WERI-Rb-1 (cell line): ENCODE results near the gene VRK3.

Experiments used
- DNase-seq: peaks from one replicate; pipeline ENCODE4 v3.0.0-alpha.2; 2020
- H3K27ac ChIP-seq: fragments of 250-450 bp; sonication (Bioruptor Pico); 2 replicates; pipeline ENCODE4 v1.5.1; 2020; ENCODE audit warnings: mild to moderate bottlenecking, moderate library complexity
- H3K27me3 ChIP-seq: fragments of 250-450 bp; sonication (Bioruptor Pico); 2 replicates; pipeline ENCODE4 v1.5.1; 2021; ENCODE audit warnings: mild to moderate bottlenecking, low read depth, moderate library complexity; ENCODE audit not compliant: insufficient read depth, severe bottlenecking
- H3K36me3 ChIP-seq: fragments of 250-450 bp; sonication (Bioruptor Pico); 2 replicates; pipeline ENCODE4 v1.5.1; 2020; ENCODE audit warnings: mild to moderate bottlenecking, moderate library complexity
- H3K4me3 ChIP-seq: 2 replicates; pipeline ENCODE4 v1.5.1; 2011; ENCODE audit warnings: low read depth, mild to moderate bottlenecking, control low read depth, low read length
- H3K9me3 ChIP-seq: fragments of 250-450 bp; sonication (Bioruptor Pico); 2 replicates; pipeline ENCODE4 v1.5.1; 2021; ENCODE audit warnings: mild to moderate bottlenecking, moderate library complexity; ENCODE audit not compliant: severe bottlenecking
- TF ChIP-seq, protein P1 (sequence below): IDR thresholded peaks from 2 replicates; pipeline ENCODE4 v1.5.1; 2011; ENCODE audit warnings: low read depth, mild to moderate bottlenecking, control low read depth, inconsistent platforms, low read length

VRK3 gene

DNA sequence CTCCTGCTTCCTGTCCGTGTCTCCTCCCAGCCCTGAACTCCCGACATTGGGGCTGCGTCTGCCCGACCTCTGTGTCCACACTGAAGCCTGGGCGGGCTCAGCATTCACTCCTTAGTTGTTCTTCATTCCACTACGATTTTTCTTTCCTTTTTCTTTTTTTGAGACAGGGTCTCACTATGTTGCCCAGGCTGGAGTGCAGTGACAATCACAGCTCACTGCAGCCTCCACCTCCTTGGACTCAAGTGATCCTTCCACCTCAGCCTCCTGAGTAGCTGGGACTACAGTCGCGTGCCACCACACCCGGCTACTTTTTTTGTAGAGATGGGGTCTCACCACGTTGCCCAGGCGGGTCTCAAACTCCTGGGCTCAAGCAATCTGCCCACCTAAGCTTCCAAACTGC, 40.7 kb downstream of the VRK3 start:
- TF ChIP-seq, protein P1, sequence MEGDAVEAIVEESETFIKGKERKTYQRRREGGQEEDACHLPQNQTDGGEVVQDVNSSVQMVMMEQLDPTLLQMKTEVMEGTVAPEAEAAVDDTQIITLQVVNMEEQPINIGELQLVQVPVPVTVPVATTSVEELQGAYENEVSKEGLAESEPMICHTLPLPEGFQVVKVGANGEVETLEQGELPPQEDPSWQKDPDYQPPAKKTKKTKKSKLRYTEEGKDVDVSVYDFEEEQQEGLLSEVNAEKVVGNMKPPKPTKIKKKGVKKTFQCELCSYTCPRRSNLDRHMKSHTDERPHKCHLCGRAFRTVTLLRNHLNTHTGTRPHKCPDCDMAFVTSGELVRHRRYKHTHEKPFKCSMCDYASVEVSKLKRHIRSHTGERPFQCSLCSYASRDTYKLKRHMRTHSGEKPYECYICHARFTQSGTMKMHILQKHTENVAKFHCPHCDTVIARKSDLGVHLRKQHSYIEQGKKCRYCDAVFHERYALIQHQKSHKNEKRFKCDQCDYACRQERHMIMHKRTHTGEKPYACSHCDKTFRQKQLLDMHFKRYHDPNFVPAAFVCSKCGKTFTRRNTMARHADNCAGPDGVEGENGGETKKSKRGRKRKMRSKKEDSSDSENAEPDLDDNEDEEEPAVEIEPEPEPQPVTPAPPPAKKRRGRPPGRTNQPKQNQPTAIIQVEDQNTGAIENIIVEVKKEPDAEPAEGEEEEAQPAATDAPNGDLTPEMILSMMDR: no peak
- Histone ChIP-seq H3K27me3 (no peaks in the 10 kb centered on the region), H3K27ac (no peak overlapping the region), H3K36me3 (no peaks in the 10 kb centered on the region), H3K9me3 (no peaks in the 10 kb centered on the region), H3K4me3 (no peak overlapping the region)
- no peak for DNase-seq

DNA sequence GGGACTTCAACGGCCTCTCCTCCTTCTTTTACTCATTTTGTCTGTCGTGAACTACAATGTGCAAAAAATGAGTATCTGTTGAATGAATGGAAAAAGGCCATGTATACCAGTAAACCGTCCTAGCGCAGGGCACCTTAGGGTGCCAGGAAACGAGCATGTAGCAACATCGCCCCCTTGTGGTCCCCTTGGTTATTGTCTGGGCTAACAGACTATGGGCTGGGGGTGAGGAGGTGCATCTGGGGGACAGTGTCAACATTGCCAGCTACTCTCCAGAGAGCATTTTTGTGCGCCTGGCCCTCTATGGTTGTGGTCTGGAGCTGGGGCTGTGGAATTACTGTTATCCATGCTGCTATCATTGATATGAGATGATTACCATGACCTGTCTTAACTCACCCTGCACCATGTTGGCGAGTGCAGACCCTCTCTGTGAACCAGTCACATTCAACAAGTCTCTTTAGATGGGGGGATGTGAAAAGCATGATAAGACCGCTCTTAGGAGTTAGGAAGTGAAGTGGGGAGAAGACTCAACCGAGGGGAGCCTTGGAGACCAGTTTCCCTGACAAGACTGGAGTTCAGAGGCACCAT, 41.4 kb downstream of the VRK3 start:
- Histone ChIP-seq H3K36me3 (no peaks in the 10 kb centered on the region), H3K27ac (no peak overlapping the region), H3K4me3 (no peak overlapping the region), H3K9me3 (no peaks in the 10 kb centered on the region), H3K27me3 (no peaks in the 10 kb centered on the region)
- TF ChIP-seq, protein P1: peak; percentile 80
- peak; percentile 72 for DNase-seq

DNA sequence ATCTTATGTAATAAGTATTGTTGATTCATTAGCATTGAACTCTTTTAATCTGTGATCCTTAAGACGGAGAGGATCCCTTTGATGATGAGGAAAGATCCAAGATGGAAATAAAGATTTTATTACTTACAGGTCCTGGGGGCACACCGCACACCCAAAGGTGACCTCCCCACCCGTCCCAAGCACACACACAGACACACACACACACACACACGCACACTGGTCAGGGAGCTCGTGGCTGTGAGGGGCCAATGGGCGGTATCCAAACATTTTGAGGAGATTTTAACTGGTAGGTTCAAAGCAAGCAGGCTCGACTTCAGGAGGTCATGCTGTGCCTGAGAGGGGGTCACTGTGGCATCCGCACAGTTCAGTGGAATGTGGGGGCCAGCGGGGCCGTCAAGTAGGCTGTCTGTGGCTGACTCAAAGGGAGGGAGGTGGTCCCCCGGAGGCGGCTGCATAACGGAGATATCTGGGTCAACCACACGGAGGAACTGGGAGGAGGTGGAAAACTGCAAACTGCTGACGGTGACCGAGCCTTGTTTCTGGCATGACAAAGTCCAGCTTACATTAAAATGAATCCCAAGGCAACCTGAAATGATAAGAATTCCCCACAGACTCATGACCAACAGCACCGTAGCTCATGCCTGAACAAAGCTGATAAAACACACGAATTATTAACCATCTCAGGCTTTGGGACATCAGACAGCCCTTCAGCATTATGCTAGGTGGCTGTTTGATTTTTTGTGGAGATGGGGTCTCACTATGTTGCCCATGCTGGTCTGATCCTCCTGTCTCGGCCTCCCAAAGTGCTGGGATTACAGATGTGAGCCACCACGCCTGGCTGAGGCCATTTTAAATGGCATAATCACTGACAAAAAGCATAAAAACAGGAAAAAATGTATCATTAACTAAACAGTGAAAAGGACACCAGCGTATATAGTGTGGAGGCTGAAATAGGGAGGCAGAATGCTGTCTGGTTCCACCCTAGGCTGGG, 43.3 kb downstream of the VRK3 start:
- no peak overlapping the region for H3K27ac ChIP-seq
- DNase-seq: no peak
- H3K27me3 ChIP-seq: no peaks in the 10 kb centered on the region
- H3K9me3 ChIP-seq: no peaks in the 10 kb centered on the region
- no peak overlapping the region for H3K4me3 ChIP-seq
- H3K36me3 ChIP-seq: no peaks in the 10 kb centered on the region
- TF ChIP-seq, protein P1: no peak

DNA sequence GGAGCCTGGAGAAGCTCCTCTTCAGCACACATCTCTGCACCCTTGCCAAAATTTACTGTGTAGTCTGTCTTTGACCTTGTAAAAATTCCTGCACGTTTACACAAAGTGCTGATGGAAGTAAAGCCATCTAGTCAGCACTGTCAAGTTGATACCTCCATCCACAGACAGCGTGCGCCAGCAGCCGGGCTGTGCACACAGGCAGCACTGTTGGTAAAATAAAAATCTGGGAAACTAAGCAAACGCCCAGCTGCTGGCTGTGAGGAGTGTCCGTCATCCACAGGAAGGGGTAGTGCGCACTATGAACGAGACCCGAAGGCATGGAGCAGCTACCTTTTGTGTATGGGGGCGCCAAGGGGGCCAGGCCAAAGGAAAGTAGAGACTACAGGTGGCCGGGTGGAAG, 46.8 kb downstream of the VRK3 start:
- DNase-seq: no peak
- H3K27ac ChIP-seq: no peak overlapping the region
- TF ChIP-seq, protein P1: no peak
- no peaks in the 10 kb centered on the region for H3K9me3 ChIP-seq
- no peaks in the 10 kb centered on the region for H3K27me3 ChIP-seq
- no peaks in the 10 kb centered on the region for H3K36me3 ChIP-seq
- no peak overlapping the region for H3K4me3 ChIP-seq

DNA sequence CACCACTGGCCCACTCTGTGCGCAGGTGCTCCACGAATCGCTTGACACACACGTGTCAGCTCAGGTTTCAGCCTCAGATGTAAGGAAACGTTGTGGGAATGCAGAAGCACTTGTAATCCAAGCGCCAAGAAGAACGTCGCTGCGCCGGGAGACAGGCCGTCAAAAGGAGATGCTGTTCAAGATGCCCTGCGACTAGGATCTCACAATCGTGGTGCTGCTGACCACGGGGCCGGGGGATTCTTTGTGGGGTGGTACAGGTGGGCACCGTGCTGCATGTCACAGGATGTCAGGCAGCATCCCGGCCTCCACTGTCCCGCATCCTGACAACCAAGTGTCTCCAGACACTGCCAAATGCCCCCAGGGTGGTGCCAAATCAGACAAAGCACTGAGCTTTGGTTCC, 47.3 kb downstream of the VRK3 start:
- no peak overlapping the region for H3K27ac ChIP-seq
- H3K36me3 ChIP-seq: no peaks in the 10 kb centered on the region
- no peaks in the 10 kb centered on the region for H3K9me3 ChIP-seq
- no peak for DNase-seq
- H3K4me3 ChIP-seq: no peak overlapping the region
- TF ChIP-seq, protein P1: no peak
- no peaks in the 10 kb centered on the region for H3K27me3 ChIP-seq
